ENCODE results near the gene METTL15. TPM values are rescaled to one million over a fixed set of nuclear protein-coding genes. Genes with fewer than 3 reads are reported as not detected.
"Not testable (repeated sequence)": the region's sequence is repeated elsewhere in the genome, so short reads cannot be mapped to it uniquely, and the experiment has no call there.

The METTL15 gene
- total RNA-seq, 1 donor from 2014 or later, result 13.5 TPM

DNA sequence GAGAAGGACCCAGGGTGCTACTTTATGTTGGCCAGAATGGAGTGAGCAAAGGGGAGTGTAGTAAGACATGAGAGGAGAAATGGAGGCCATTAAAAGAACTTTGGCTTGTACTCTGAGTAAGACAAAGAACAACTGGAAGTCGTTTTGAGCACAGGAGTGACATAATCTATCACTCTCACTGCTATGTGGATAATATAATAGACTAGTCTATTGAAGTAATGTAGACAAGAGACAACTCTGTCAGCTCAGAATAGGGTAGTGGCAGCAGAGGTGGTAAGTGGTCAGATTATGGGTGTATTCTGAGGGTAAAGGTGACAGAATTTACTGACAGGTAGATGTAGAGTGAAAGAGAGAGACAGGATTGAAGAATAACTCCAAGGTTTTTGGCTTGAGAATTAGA lies 8.5 kb upstream of the METTL15 start:
- H3K27me3 ChIP-seq, result no peaks in the 10 kb centered on the region
- H3K9me3 ChIP-seq, result no peaks in the 10 kb centered on the region
- DNase-seq, result no peak
- ATAC-seq, result no peak
- no peaks in the 10 kb centered on the region for H3K36me3 ChIP-seq
- intact Hi-C loops (cut with DNase I), result no loop called here
- TF ChIP-seq, protein P1, sequence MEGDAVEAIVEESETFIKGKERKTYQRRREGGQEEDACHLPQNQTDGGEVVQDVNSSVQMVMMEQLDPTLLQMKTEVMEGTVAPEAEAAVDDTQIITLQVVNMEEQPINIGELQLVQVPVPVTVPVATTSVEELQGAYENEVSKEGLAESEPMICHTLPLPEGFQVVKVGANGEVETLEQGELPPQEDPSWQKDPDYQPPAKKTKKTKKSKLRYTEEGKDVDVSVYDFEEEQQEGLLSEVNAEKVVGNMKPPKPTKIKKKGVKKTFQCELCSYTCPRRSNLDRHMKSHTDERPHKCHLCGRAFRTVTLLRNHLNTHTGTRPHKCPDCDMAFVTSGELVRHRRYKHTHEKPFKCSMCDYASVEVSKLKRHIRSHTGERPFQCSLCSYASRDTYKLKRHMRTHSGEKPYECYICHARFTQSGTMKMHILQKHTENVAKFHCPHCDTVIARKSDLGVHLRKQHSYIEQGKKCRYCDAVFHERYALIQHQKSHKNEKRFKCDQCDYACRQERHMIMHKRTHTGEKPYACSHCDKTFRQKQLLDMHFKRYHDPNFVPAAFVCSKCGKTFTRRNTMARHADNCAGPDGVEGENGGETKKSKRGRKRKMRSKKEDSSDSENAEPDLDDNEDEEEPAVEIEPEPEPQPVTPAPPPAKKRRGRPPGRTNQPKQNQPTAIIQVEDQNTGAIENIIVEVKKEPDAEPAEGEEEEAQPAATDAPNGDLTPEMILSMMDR (IDR thresholded peaks at IDR 0.05), result no peak
- H3K4me1 ChIP-seq, result no peaks in the 10 kb centered on the region
- H3K4me3 ChIP-seq, result no peak overlapping the region
- H3K27ac ChIP-seq, result no peak overlapping the region

DNA sequence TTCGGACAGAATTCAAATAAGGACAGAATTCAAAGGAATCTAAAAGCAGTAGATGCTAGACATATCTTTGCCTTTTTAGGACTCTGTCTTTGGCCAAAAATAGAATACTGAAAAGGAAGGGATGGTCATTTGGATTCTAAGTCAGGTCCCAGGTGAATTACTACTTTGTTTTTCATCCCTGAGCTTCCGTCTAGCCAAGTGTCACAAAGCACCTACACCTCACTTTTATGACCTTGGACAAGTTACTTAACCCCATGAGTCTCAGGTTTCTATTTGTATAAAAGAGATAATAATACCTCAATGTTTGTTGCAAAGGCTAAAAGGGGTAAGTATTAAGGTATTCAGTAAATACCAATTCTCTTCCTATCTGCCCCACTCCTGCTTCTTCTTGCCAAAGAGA lies 7.5 kb upstream of the METTL15 start:
- H3K27me3 ChIP-seq, result no peaks in the 10 kb centered on the region
- H3K4me1 ChIP-seq, result no peaks in the 10 kb centered on the region
- H3K9me3 ChIP-seq, result no peaks in the 10 kb centered on the region
- ATAC-seq, result no peak
- TF ChIP-seq, protein P1 (IDR thresholded peaks at IDR 0.05), result no peak
- intact Hi-C loops (cut with DNase I), result no loop called here
- no peak for DNase-seq
- no peak overlapping the region for H3K4me3 ChIP-seq
- no peaks in the 10 kb centered on the region for H3K36me3 ChIP-seq
- no peak overlapping the region for H3K27ac ChIP-seq

DNA sequence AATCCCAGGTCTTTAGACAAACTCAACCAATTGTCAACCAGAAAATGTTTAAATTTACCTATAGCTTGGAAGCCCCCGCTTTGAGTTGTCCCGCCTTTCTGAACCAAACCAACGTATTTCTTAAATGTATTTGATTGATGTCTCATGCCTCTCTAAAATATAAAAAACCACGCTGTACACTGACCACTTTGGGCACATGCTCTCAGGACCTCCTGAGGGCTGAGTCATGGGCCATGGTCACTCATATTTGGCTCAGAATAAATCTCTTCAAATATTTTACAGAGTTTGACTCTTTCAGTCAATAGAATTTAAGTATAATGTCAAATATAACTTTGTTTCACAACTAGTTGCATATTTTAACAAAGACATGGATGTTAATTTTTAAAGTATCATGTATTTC lies 5.9 kb upstream of the METTL15 start:
- H3K36me3 ChIP-seq; DNase-seq; intact Hi-C loops (cut with DNase I); H3K9me3 ChIP-seq; ATAC-seq; H3K27ac ChIP-seq; H3K4me1 ChIP-seq; H3K27me3 ChIP-seq; H3K4me3 ChIP-seq: not testable (repeated sequence)

DNA sequence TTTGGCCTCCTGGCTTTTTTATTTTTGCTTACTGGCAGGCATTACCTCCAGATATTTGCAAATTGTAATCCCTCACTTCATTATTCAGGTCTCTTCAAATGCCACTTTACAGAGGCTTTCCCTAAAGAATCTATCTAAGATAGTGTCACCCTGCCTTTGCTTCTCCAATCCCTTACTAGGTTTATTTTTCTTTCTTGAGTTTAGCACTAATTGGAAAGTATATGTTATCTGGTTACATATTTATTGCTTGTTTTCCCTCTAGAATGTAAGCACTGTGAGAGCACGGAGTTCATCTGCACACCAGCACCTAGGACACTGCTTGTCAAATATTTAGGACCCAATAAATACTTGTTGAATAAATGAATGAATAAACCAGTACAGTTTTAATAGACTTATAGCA lies 3.8 kb upstream of the METTL15 start:
- ATAC-seq (no peak), DNase-seq (no peak)
- intact Hi-C loops (cut with DNase I), result no loop called here

DNA sequence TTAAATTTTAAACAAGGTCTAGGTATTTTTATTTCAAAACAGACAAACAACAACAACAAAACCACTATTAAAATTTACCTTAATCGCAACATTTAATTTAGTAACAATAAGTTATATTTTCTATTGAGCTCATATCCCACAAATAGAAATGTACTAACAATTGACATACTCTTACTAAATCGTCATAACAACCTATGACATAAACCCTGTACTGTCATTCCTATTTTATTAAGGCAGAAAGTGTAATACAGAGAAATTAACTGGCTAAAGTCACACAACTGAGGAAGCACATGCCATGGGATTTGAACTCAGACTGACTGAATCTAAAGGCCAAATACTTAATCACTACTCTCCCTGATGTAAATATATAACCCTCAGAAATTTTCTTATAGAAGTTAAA lies 3.2 kb upstream of the METTL15 start:
- no peaks in the 10 kb centered on the region for H3K9me3 ChIP-seq
- H3K4me1 ChIP-seq, result peaks cover 14% of the 10 kb centered on the region
- no peak for ATAC-seq
- intact Hi-C loops (cut with DNase I), result no loop called here
- no peak overlapping the region for H3K27ac ChIP-seq
- no peak for DNase-seq
- no peak overlapping the region for H3K4me3 ChIP-seq
- H3K36me3 ChIP-seq, result no peaks in the 10 kb centered on the region
- TF ChIP-seq, protein P1 (IDR thresholded peaks at IDR 0.05), result no peak
- H3K27me3 ChIP-seq, result no peaks in the 10 kb centered on the region

More for the DNA sequence above, 3.8 kb upstream of the METTL15 start:
- TF ChIP-seq, protein P1 (IDR thresholded peaks at IDR 0.05), result no peak
- H3K9me3 ChIP-seq, result no peaks in the 10 kb centered on the region
- no peak overlapping the region for H3K27ac ChIP-seq
- H3K4me3 ChIP-seq, result no peak overlapping the region
- peaks cover 9% of the 10 kb centered on the region for H3K4me1 ChIP-seq
- H3K36me3 ChIP-seq, result no peaks in the 10 kb centered on the region
- no peaks in the 10 kb centered on the region for H3K27me3 ChIP-seq

DNA sequence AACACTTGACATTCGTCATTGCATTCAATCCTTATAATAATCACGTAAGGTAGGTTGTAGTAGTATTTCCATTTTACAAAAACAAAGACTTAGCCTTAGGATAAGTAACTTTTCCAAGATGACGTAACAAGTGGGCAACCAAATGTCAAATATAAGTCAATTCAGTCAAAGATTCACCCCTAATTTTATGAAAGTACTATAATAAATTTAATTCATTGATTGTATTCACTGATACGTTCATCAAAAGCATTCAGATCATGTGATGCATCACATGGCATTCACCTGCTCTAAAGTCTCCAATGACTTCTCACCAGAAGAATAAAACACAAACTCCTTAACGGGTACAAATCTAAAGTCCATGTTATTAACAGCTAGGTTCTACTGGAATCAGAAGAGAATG lies 2.3 kb upstream of the METTL15 start:
- intact Hi-C loops (cut with DNase I), result no loop called here
- H3K9me3 ChIP-seq, result no peaks in the 10 kb centered on the region

More for the DNA sequence above, 2.3 kb upstream of the METTL15 start:
- Histone ChIP-seq H3K36me3 (no peaks in the 10 kb centered on the region), H3K27ac (no peak overlapping the region), H3K27me3 (no peaks in the 10 kb centered on the region), H3K4me1 (peaks cover 15% of the 10 kb centered on the region), H3K4me3 (no peak overlapping the region)
- no peak for ATAC-seq
- TF ChIP-seq, protein P1 (IDR thresholded peaks at IDR 0.05), result no peak
- no peak for DNase-seq

Data from upper lobe of right lung (tissue), 1 donor.